ENCODE results near the gene DKK3.

Gene DKK3

GRCh38 chr11:11960687-11961086, 47.7 kb downstream of the DKK3 start:
- H3K9ac ChIP-seq (ENCODE audit: low read depth, low read length), result no peak overlapping the region
- no peak overlapping the region for H3K4me3 ChIP-seq (ENCODE audit: low read depth, low read length)
- no peaks in the 10 kb centered on the region for H3K36me3 ChIP-seq (ENCODE audit: control insufficient read depth, insufficient read depth, low read length)
- no peaks in the 10 kb centered on the region for H3K9me3 ChIP-seq (ENCODE audit: control insufficient read depth, insufficient read depth, low read length)
- H3K27me3 ChIP-seq (ENCODE audit: control insufficient read depth, insufficient read depth, low read length), result no peaks in the 10 kb centered on the region
- H3K4me1 ChIP-seq (ENCODE audit: control insufficient read depth, insufficient read depth, low read length), result no peaks in the 10 kb centered on the region

GRCh38 chr11:11959601-11960000, 48.8 kb downstream of the DKK3 start:
- Histone ChIP-seq H3K4me3 (ENCODE audit: low read depth, low read length) (no peak overlapping the region), H3K9ac (ENCODE audit: low read depth, low read length) (no peak overlapping the region), H3K4me1 (ENCODE audit: control insufficient read depth, insufficient read depth, low read length) (no peaks in the 10 kb centered on the region), H3K36me3 (ENCODE audit: control insufficient read depth, insufficient read depth, low read length) (no peaks in the 10 kb centered on the region), H3K9me3 (ENCODE audit: control insufficient read depth, insufficient read depth, low read length) (no peaks in the 10 kb centered on the region), H3K27me3 (ENCODE audit: control insufficient read depth, insufficient read depth, low read length) (no peaks in the 10 kb centered on the region)

DNA sequence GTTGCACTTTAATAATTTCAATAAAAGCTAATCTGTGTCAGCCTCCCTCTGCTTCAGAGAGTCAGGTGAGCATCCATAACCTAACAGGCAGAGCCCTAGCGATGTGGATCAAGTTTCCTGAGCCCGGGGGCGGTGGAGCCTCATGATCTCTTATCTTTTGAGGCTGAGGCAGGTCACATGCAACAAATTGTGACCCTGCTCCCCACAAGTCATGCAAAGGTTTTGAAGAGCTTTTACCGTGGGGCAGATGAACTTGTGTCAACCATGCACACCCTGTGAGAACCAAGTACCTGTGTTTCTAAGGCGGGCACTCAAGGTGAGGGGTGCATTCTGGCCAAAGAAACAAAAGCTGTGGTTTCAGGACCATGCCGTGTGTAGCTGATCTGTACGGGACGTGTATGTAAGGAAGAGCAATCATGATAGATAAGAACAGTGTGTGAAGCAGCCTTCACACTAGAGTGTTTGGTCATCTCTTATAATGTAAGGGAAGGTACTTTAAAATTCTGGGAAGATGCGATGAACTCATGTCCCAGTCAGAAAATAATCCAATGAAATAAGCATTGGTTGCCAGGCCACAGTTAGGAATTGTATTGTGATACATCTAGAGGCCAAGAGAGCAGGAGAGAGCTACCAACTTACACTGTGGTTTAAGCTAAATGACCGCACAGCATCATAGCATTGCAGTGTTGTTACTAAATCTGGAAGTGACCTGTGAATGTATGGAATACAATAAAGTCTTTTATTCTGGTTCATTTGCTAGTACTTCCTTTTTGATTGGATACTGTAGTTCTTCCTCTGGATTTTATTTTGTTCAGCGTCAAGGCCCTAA, 49.8 kb downstream of the DKK3 start:
- H3K9me3 ChIP-seq (ENCODE audit: control insufficient read depth, insufficient read depth, low read length), result no peaks in the 10 kb centered on the region
- H3K4me1 ChIP-seq (ENCODE audit: control insufficient read depth, insufficient read depth, low read length), result no peaks in the 10 kb centered on the region
- H3K36me3 ChIP-seq (ENCODE audit: control insufficient read depth, insufficient read depth, low read length), result no peaks in the 10 kb centered on the region
- no peak overlapping the region for H3K4me3 ChIP-seq (ENCODE audit: low read depth, low read length)
- H3K9ac ChIP-seq (ENCODE audit: low read depth, low read length), result no peak overlapping the region
- H3K27me3 ChIP-seq (ENCODE audit: control insufficient read depth, insufficient read depth, low read length), result no peaks in the 10 kb centered on the region

- Histone ChIP-seq H3K4me3 (ENCODE audit: low read depth, low read length) (no peak overlapping the region), H3K27me3 (ENCODE audit: control insufficient read depth, insufficient read depth, low read length) (no peaks in the 10 kb centered on the region), H3K4me1 (ENCODE audit: control insufficient read depth, insufficient read depth, low read length) (no peaks in the 10 kb centered on the region), H3K36me3 (ENCODE audit: control insufficient read depth, insufficient read depth, low read length) (no peaks in the 10 kb centered on the region), H3K9ac (ENCODE audit: low read depth, low read length) (no peak overlapping the region), H3K9me3 (ENCODE audit: control insufficient read depth, insufficient read depth, low read length) (no peaks in the 10 kb centered on the region)
These were observed 52.4 kb downstream of the DKK3 start for GRCh38 chr11:11956006-11956405.

GRCh38 chr11:11952036-11952435, 56.4 kb downstream of the DKK3 start:
- H3K4me1 ChIP-seq (ENCODE audit: control insufficient read depth, insufficient read depth, low read length), result no peaks in the 10 kb centered on the region
- no peak overlapping the region for H3K9ac ChIP-seq (ENCODE audit: low read depth, low read length)
- no peaks in the 10 kb centered on the region for H3K27me3 ChIP-seq (ENCODE audit: control insufficient read depth, insufficient read depth, low read length)
- no peak overlapping the region for H3K4me3 ChIP-seq (ENCODE audit: low read depth, low read length)
- no peaks in the 10 kb centered on the region for H3K36me3 ChIP-seq (ENCODE audit: control insufficient read depth, insufficient read depth, low read length)
- H3K9me3 ChIP-seq (ENCODE audit: control insufficient read depth, insufficient read depth, low read length), result no peaks in the 10 kb centered on the region

- no peaks in the 10 kb centered on the region for H3K36me3 ChIP-seq (ENCODE audit: control insufficient read depth, insufficient read depth, low read length)
- no peaks in the 10 kb centered on the region for H3K27me3 ChIP-seq (ENCODE audit: control insufficient read depth, insufficient read depth, low read length)
- no peaks in the 10 kb centered on the region for H3K9me3 ChIP-seq (ENCODE audit: control insufficient read depth, insufficient read depth, low read length)
- no peaks in the 10 kb centered on the region for H3K4me1 ChIP-seq (ENCODE audit: control insufficient read depth, insufficient read depth, low read length)
- H3K4me3 ChIP-seq (ENCODE audit: low read depth, low read length), result no peak overlapping the region
- H3K9ac ChIP-seq (ENCODE audit: low read depth, low read length), result no peak overlapping the region
These were observed 58.9 kb downstream of the DKK3 start for GRCh38 chr11:11949482-11949881.

- no peaks in the 10 kb centered on the region for H3K27me3 ChIP-seq (ENCODE audit: control insufficient read depth, insufficient read depth, low read length)
- H3K36me3 ChIP-seq (ENCODE audit: control insufficient read depth, insufficient read depth, low read length), result no peaks in the 10 kb centered on the region
- H3K4me1 ChIP-seq (ENCODE audit: control insufficient read depth, insufficient read depth, low read length), result no peaks in the 10 kb centered on the region
- no peaks in the 10 kb centered on the region for H3K9me3 ChIP-seq (ENCODE audit: control insufficient read depth, insufficient read depth, low read length)
- H3K4me3 ChIP-seq (ENCODE audit: low read depth, low read length), result no peak overlapping the region
- H3K9ac ChIP-seq (ENCODE audit: low read depth, low read length), result no peak overlapping the region
These were observed 60.0 kb downstream of the DKK3 start for GRCh38 chr11:11948242-11948947.

DNA sequence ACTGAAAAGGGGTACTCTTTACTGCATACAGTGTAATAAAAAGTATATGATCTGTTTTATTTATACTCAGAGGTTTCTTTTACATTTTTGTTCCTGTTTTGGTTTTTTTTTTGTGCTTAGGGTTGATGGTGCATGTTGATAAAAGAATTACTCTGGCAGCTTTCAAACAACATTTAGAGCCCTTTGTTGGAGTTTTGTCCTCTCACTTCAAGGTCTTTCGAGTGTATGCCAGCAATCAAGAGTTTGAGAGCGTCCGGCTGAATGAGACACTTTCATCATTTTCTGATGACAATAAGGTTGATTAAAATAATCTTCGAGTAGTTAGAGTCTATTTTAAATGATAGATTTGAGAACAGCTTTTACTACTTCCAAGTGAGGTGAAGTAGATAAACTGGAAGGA, 60.6 kb downstream of the DKK3 start:
- Histone ChIP-seq H3K9me3 (ENCODE audit: control insufficient read depth, insufficient read depth, low read length) (no peaks in the 10 kb centered on the region), H3K4me3 (ENCODE audit: low read depth, low read length) (no peak overlapping the region), H3K4me1 (ENCODE audit: control insufficient read depth, insufficient read depth, low read length) (no peaks in the 10 kb centered on the region), H3K36me3 (ENCODE audit: control insufficient read depth, insufficient read depth, low read length) (no peaks in the 10 kb centered on the region), H3K27me3 (ENCODE audit: control insufficient read depth, insufficient read depth, low read length) (no peaks in the 10 kb centered on the region), H3K9ac (ENCODE audit: low read depth, low read length) (no peak overlapping the region)

GRCh38 chr11:11946878-11947277, 61.5 kb downstream of the DKK3 start:
- H3K27me3 ChIP-seq (ENCODE audit: control insufficient read depth, insufficient read depth, low read length), result no peaks in the 10 kb centered on the region
- H3K9me3 ChIP-seq (ENCODE audit: control insufficient read depth, insufficient read depth, low read length), result no peaks in the 10 kb centered on the region
- H3K4me1 ChIP-seq (ENCODE audit: control insufficient read depth, insufficient read depth, low read length), result no peaks in the 10 kb centered on the region
- H3K4me3 ChIP-seq (ENCODE audit: low read depth, low read length), result no peak overlapping the region
- H3K36me3 ChIP-seq (ENCODE audit: control insufficient read depth, insufficient read depth, low read length), result no peaks in the 10 kb centered on the region
- H3K9ac ChIP-seq (ENCODE audit: low read depth, low read length), result no peak overlapping the region

DNA sequence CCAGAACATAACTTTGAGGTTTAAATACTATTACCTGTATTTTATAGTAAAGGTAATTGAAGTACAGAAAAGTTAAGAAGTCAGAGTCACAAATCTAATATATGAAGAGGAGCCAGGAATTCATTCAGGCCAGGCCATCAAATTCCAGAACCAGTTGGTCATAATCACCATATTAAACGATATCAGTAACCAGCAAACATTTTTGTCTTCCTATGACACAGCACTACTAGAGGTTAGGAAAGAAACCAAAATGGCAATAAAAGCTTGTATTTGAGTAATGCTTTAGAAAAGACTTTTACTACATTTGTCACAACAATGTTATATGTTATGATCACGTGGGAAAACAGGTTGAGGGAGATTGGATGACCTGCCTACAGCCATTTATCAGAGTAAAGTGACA, 62.2 kb downstream of the DKK3 start:
- H3K9me3 ChIP-seq (ENCODE audit: control insufficient read depth, insufficient read depth, low read length), result no peaks in the 10 kb centered on the region

DNA sequence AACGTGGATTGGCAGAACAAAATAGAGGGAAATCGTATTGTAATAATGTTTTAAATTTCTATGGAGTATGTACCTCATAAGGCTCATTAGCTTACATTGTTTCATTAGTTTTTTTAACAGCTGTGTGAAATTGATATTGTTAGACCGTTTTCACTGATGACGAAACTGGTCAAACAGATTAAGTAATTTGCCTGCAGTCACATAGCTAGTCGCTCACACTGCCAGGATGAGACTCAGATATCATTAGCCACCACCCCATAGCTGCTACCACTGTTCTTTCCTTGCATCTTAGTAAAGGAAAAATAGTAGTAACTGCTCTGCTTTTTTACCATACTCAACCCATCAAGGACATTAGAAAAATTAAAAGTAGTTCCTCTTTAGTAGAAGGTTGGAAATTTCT, 64.0 kb downstream of the DKK3 start:
- H3K9me3 ChIP-seq (ENCODE audit: control insufficient read depth, insufficient read depth, low read length), result no peaks in the 10 kb centered on the region
- no peaks in the 10 kb centered on the region for H3K27me3 ChIP-seq (ENCODE audit: control insufficient read depth, insufficient read depth, low read length)
- no peak overlapping the region for H3K9ac ChIP-seq (ENCODE audit: low read depth, low read length)
- no peak overlapping the region for H3K4me3 ChIP-seq (ENCODE audit: low read depth, low read length)
- no peaks in the 10 kb centered on the region for H3K36me3 ChIP-seq (ENCODE audit: control insufficient read depth, insufficient read depth, low read length)
- H3K4me1 ChIP-seq (ENCODE audit: control insufficient read depth, insufficient read depth, low read length), result no peaks in the 10 kb centered on the region

More for the DNA sequence above, 62.2 kb downstream of the DKK3 start:
- no peaks in the 10 kb centered on the region for H3K4me1 ChIP-seq (ENCODE audit: control insufficient read depth, insufficient read depth, low read length)
- H3K4me3 ChIP-seq (ENCODE audit: low read depth, low read length), result no peak overlapping the region
- no peaks in the 10 kb centered on the region for H3K36me3 ChIP-seq (ENCODE audit: control insufficient read depth, insufficient read depth, low read length)
- no peaks in the 10 kb centered on the region for H3K27me3 ChIP-seq (ENCODE audit: control insufficient read depth, insufficient read depth, low read length)
- H3K9ac ChIP-seq (ENCODE audit: low read depth, low read length), result no peak overlapping the region

GRCh38 chr11:11942668-11943067, 65.8 kb downstream of the DKK3 start:
- Histone ChIP-seq H3K27me3 (ENCODE audit: control insufficient read depth, insufficient read depth, low read length) (no peaks in the 10 kb centered on the region), H3K9ac (ENCODE audit: low read depth, low read length) (no peak overlapping the region), H3K4me3 (ENCODE audit: low read depth, low read length) (no peak overlapping the region), H3K36me3 (ENCODE audit: control insufficient read depth, insufficient read depth, low read length) (no peaks in the 10 kb centered on the region), H3K4me1 (ENCODE audit: control insufficient read depth, insufficient read depth, low read length) (no peaks in the 10 kb centered on the region), H3K9me3 (ENCODE audit: control insufficient read depth, insufficient read depth, low read length) (no peaks in the 10 kb centered on the region)

Data from iPS-15b (cell line).